Stimulated activated CD8-positive, alpha-beta memory T cell treated with anti-CD3 and anti-CD28 coated beads, Interleukin-12 subunit alpha, Interleukin-12 subunit beta, amount 100 ng/mL, for 24 hours (primary cell): ENCODE data around the gene ACVRL1.

Experiments used
- DNase-seq: peaks from one replicate; pipeline ENCODE4 v3.0.0-alpha.2; 2020; ENCODE audit errors: extremely low read depth

Gene ACVRL1

GRCh38 chr12:51898506-51898905 lies 8.8 kb upstream of the ACVRL1 start:
- no peak for DNase-seq

DNA sequence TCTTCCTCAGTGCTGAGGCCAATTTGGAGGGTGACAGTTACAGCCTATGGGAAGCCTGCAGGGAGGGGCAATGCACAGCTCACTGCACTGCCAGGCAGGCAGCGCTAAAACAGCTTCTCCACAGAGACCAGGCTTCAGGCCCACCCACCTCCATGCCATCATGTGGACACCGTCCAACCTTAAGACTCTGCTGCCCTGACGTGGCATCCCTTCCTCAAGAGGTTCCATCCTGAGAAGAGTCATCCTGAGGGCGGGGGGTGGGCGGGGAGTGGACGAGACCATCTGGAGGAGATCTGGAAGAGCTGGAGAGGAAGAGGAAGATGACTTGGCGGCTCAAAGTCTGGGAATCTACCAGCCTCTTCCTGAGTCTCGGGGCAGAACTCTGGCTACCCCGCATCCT lies 8.4 kb upstream of the ACVRL1 start:
- no peak for DNase-seq

DNA sequence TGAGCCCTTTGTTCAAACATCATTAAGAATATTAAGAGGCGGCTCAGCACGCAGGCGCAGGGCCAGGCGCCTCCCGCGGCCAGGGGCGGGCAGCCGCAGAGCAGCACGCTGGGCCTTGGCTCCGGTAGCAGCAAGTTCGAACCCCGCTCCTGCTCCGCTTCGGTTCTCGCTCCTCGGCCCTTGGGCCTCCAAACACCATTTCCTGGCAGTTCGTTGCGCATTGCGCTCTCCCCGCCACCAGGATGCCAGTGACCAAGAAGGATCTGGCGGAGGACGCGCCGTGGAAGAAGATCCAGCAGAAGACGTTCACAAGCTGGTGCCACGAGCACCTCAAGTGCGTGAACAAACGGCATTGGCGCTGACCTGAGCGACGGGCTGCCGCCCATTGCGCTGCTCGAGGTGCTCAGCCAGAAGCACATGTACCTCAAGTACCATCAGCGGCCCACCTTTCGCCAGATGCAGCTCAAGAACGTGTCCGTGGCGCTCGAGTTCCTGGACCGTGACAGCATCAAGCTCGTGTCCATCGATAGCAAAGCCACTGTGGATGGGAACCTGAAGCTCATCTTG lies 6.9 kb upstream of the ACVRL1 start:
- no peak for DNase-seq

- no peak for DNase-seq
These were observed 6.0 kb upstream of the ACVRL1 start for GRCh38 chr12:51901121-51901817.

- DNase-seq: no peak
These were observed 5.4 kb upstream of the ACVRL1 start for GRCh38 chr12:51901881-51902280.

- DNase-seq: no peak
These were observed 2.3 kb upstream of the ACVRL1 start for GRCh38 chr12:51904951-51905470.

DNA sequence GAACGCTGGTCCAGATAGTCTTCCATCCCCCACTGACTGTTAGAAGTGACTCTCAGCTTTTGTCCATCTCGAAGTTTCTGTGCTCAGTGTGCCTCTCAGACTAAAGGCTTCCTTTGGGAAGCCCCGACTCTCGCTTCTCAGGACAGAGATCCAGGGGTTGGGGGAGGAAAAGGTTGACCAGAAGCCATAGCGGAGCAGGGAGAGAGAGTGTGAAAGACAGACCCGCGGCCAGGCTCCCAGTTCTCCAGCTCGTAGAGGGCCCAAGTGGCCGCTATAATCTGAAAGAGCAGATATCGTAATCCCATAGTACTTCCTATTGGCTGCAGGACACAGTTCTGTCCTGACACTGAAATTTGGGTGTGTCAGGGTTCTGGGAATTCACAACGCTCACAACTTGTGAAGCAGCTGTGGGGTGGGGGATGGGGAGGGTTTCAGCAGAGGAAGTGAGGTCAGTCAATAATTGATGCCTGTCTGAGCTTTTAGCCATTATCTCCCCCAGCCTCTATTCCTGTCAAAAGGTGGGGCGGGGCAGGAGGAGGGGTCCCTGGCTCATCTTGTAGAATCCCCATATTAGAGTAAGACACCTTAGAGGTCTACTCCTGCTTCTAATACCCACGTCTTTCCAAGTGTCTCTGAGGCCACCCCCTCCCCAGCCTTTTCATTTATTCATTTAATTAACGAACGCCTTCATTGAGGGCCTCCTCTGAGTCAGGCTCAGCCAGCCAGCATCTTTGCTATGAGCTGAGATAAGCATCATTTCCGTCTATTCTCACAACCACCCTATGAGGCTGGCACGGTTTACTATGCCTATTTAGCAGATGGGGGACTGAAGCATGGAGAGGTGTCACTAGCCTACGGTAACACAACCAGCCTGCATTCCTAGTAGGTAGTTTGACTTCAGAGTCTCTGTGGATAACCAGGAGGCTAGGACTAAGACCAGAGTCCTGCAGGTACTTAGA lies 1.6 kb upstream of the ACVRL1 start:
- no peak for DNase-seq

DNA sequence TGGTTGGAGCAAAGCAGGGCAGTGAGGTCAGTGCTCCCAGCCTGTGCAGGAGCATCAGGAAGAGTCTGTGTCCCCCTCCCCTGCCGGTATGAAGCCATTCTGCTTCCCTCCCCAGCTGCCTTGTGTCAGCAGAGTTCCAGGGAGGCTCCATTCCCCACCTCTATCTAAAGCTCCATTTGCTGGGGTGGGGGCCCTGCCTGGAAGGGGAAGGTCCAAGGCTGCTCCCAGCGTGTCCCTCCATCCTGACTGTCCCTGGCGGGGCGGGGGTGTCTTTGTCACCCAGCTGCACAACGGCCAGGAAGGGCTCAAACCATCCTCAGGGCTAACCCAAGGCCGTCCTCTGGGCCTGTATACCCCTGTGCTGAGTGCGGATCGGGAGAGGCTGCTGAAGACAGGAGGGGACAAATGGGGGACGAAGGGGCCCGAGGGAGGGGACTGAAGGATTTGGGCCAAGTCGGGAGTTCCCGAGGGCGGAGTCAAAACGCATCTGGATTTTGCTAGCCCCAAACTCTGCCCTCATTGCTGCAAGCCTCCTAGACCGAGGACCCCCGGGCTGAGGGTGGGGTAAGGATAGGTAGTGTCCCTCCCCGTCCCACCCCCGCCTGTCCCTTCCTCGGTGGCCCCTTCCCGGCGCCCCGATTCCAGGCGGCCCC lies 748 bp upstream of the ACVRL1 start:
- no peak for DNase-seq

DNA sequence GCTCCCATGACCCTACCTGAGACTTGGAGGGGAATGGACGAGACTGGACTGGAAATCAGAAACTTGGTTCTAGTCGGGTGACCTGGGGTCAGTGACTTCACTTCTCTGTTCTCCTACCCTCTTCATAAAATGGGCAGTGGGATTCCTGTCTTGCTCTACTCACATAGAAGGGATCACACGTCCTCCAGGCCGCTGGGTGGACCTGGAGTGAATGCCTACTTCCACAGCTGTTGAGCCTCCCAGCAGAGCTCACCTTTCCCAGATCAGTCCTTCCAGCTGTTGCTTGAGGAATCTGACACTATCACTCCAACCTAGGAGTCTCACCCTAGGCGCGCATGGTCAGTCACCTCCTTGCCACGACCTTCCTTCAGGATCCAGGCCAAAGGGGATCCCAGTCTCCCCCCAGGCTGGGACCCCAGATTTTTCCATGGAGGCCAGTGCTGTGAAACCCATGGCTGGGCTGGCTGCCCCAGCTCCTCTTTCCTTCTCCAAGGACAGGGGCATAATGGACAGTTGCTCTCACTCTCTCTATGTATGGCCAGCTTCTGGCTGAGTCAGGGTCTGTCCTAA lies 637 bp downstream of the ACVRL1 start:
- no peak for DNase-seq

DNA sequence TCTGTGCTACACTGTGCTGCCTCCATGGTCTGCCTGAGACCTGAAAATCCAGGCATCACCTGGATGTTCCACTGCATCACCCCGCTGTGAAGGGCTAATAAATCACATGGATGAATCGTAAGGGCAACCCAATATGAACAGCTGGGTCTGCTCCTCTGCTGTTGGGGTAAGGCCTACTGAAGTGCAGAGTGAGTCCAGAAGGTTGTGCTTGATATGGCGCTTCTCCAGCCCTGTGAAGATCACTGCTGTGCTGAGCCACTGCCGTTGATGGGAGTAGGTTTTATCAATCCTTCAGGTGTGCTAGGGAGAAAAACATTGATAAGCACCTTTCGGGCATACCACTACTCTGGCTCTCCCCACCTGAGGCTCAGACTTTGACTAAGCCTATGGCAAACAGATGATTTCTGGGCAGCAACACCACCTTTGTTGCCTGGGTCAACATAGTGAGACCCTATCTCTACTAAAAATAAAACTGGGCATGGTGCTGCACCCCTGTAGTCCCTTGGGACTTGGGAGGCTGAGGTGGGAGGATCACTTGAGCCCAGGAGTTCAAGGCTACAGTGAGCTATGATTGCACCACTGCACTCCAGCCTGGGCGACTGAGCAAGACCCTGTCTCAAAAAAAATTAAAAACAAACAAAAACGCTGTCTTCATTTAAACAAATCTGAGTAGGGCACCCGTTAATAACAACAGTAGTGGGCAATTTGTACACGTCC lies 1.7 kb downstream of the ACVRL1 start:
- no peak for DNase-seq

- no peak for DNase-seq
These were observed 2.9 kb downstream of the ACVRL1 start for GRCh38 chr12:51910168-51910567.

DNA sequence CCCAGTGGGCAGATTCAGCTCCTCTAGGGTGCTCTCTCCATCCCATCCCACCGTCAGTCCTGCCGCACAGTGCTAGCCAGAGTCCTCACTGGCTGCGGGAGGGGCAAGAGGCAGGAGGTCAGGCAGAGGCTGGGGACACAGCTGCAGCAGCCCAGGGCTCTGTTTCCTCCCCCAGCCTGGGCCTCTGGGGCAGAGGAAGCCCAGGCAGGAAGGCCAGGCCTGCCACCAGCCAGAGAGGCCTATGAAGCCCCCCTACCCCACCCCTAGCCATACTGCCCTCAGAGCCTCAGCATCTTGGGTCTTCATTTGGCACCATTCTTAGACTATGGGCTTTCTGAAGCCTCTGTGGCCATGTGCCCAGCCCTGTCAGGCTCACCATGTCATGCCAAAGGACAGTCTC lies 3.4 kb downstream of the ACVRL1 start:
- DNase-seq: no peak

GRCh38 chr12:51911307-51911706 lies 4.0 kb downstream of the ACVRL1 start:
- DNase-seq: no peak

DNA sequence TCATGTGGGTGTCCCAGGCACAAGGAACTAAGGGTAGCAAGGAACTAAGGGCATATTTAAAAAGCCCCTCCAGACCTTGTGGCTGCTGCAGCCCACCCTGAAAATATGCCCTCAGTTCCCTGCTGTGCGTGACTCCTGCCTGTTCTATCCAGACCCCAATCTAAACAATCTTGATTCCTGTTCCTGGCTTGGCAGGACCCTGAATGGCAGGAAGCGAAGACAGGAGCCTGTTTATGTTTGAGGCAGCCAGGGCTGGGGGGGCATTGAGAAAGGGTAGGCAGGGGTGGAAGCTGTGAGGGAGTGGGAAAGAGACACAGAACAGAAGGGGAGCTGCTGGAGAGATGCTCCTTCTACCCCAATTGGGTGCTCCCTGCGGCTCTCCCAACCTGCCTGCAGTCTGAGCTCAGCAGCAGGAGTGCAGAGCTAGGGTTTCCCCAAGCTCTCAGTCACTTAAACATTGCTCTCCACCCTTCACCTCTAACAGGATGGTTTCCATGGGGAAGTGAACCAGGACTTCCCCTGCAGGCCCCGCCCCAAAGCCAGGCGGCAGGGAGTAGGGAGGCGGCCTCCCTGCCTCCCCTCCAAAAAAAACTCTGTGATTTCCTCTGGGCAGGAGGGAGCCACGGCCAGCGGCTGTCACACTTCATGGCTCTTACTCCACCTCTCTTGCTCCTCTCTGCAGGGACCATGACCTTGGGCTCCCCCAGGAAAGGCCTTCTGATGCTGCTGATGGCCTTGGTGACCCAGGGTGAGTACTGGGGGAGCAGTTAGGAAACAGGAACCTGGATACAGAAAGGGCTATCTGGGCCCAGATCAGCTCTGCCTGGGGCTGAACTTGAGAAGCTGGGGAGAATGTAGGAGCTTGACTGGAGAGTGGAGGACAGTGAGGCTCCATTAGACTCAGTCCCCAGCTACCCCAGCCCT lies 4.7 kb downstream of the ACVRL1 start:
- DNase-seq: no peak

DNA sequence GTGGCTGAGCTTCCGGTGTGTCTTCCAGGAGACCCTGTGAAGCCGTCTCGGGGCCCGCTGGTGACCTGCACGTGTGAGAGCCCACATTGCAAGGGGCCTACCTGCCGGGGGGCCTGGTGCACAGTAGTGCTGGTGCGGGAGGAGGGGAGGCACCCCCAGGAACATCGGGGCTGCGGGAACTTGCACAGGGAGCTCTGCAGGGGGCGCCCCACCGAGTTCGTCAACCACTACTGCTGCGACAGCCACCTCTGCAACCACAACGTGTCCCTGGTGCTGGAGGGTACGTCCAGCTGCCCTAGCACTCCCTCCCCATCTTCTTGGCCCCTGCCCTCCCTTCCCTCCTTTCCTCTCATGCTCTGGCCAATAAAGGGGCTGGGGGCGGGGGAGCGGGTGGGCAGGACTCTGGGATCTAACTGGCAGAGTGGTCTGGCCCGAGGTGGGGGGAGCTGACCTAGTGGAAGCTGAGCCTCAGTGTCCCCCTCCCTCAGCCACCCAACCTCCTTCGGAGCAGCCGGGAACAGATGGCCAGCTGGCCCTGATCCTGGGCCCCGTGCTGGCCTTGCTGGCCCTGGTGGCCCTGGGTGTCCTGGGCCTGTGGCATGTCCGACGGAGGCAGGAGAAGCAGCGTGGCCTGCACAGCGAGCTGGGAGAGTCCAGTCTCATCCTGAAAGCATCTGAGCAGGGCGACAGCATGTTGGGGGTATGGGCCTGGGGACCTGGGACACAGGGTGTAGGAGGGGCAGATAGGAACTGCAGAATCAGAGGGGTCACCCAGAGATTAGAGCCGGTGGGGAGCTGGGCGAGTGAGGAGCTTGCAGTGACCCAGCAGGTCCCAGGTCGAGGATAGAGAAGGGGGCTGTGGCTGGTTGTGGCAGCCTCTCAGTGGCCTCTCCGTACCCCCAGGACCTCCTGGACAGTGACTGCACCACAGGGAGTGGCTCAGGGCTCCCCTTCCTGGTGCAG lies 6.0 kb downstream of the ACVRL1 start:
- no peak for DNase-seq

- DNase-seq: no peak
These were observed 7.0 kb downstream of the ACVRL1 start for GRCh38 chr12:51914034-51914923.

DNA sequence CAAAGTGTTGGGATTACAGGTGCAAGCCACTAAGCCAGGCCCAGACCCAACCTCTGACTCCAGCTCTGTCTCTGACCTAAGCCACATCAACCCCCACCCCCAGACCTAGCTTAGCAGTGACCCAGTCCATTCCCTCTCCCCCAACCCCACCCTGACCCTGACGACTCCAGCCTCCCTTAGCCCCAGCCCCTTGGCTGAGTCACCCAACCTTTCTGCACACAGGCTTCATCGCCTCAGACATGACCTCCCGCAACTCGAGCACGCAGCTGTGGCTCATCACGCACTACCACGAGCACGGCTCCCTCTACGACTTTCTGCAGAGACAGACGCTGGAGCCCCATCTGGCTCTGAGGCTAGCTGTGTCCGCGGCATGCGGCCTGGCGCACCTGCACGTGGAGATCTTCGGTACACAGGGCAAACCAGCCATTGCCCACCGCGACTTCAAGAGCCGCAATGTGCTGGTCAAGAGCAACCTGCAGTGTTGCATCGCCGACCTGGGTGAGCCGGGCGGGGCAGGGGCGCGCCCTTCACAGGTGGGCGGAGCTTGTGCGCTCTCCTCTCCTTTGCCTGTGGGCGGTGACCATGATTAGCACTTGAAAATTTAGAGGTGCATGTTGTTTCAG lies 7.8 kb downstream of the ACVRL1 start:
- DNase-seq: no peak
